ENCODE data around the gene TENT5A.

DNA sequence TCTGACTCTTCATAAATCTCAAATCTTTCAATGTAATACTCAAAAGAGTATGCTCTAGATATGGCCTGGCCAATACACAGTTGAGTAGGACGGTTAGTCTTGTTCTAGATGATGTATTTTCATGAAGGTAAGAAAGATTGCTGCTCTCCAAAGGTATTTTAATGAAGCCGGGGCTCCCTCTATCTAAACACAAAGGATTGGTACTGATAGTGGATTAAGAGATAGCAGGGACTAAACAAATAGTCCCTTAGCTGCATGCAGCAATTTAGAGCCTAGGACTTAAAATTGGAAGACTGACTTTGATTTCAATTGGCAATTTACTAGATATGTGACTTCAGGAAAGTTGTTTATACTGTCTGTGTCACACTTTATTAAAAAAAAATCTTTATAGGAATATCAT is 31.4 kb upstream of the TENT5A start:
- TF ChIP-seq, protein P1, sequence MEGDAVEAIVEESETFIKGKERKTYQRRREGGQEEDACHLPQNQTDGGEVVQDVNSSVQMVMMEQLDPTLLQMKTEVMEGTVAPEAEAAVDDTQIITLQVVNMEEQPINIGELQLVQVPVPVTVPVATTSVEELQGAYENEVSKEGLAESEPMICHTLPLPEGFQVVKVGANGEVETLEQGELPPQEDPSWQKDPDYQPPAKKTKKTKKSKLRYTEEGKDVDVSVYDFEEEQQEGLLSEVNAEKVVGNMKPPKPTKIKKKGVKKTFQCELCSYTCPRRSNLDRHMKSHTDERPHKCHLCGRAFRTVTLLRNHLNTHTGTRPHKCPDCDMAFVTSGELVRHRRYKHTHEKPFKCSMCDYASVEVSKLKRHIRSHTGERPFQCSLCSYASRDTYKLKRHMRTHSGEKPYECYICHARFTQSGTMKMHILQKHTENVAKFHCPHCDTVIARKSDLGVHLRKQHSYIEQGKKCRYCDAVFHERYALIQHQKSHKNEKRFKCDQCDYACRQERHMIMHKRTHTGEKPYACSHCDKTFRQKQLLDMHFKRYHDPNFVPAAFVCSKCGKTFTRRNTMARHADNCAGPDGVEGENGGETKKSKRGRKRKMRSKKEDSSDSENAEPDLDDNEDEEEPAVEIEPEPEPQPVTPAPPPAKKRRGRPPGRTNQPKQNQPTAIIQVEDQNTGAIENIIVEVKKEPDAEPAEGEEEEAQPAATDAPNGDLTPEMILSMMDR (conservative IDR thresholded peaks at IDR 0.05; ENCODE audit: low read depth, low read length): no peak
- TF ChIP-seq EZH2 (IDR thresholded peaks at IDR 0.05; ENCODE audit: low read length, unreplicated experiment) (no peak), EZH2phosphoT487 (IDR thresholded peaks at IDR 0.05; ENCODE audit: borderline replicate concordance, low read length) (no peak)

All from PC-3 (cell line).